Tibial nerve (tissue), 4 donors: ENCODE data around the gene SCGB2A2.

Source experiments
- CTCF ChIP-seq, 5 experiments: fragments of 200-600 bp in 3 of 5; fragments of 450-650 bp in 2 of 5; sonication (generic) in 3 of 5; IDR thresholded peaks; one replicate each; pipeline ENCODE4 v1.5.1; 2016 to 2019; ENCODE audit warnings: antibody characterized with exemption in 5 of 5, mild to moderate bottlenecking in 3 of 5, moderate library complexity in 2 of 5
- EP300 ChIP-seq, 2 donors: sonication (generic); formaldehyde crosslinking; IDR thresholded peaks; one replicate each; pipeline ENCODE4 v1.6.1; 2017; ENCODE audit warnings: antibody characterized with exemption in 2 of 2, mild to moderate bottlenecking in 1 of 2
- POLR2A ChIP-seq, 2 donors: fragments of 450-650 bp; IDR thresholded peaks; one replicate each; pipeline ENCODE4 v1.6.1; 2017; ENCODE audit warnings: antibody characterized with exemption in 2 of 2, mild to moderate bottlenecking in 2 of 2, moderate library complexity in 2 of 2

GRCh38 chr11:62233730-62234129, 36.2 kb upstream of the SCGB2A2 start:
- TF ChIP-seq POLR2A (IDR thresholded peaks at IDR 0.05) (no peak), CTCF (IDR thresholded peaks at IDR 0.05) (no peak), EP300 (IDR thresholded peaks at IDR 0.05) (no peak)
